Upper lobe of left lung (tissue), 4 donors: ENCODE data around the gene TFB1M.

Experiments
- CTCF ChIP-seq, 6 experiments: fragments of 450-650 bp in 4 of 6; fragments of 200-600 bp in 2 of 6; sonication (generic) in 2 of 6; IDR thresholded peaks; one replicate each; pipeline ENCODE4 v1.5.1; 2016 to 2019; ENCODE audit warnings: antibody characterized with exemption in 6 of 6
- EP300 ChIP-seq, 4 donors: sonication (generic); formaldehyde crosslinking; IDR thresholded peaks; one replicate each; pipeline ENCODE4 v1.5.1; 2017; ENCODE audit warnings: antibody characterized with exemption in 4 of 4, control low read depth in 2 of 4
- POLR2A ChIP-seq, 4 donors: fragments of 450-650 bp; IDR thresholded peaks; one replicate each; pipeline ENCODE4 v1.5.1; 2016 to 2017; ENCODE audit warnings: antibody characterized with exemption in 4 of 4, mild to moderate bottlenecking in 2 of 4
- POLR2AphosphoS5 ChIP-seq, 2 donors: sonication (generic); formaldehyde crosslinking; IDR thresholded peaks; one replicate each; pipeline ENCODE4 v1.5.1; 2017; ENCODE audit warnings: antibody characterized with exemption in 2 of 2

- TF ChIP-seq CTCF (IDR thresholded peaks at IDR 0.05) (no peak), POLR2AphosphoS5 (IDR thresholded peaks at IDR 0.05) (no peak), POLR2A (IDR thresholded peaks at IDR 0.05) (no peak), EP300 (IDR thresholded peaks at IDR 0.05) (no peak)
Observed at GRCh38 chr6:155253337-155253736, 60.9 kb downstream of the TFB1M start.
